Left ventricle myocardium inferior (tissue), 1 donor: ENCODE data around the gene ADSS1. TPM values are rescaled to one million over a fixed set of nuclear protein-coding genes. Genes with fewer than 3 reads are reported as not detected.
A peak's percentile ranks its signal among the peaks of the same experiment; 100 is the strongest.

ENCODE experiments used
- DNase-seq: peaks from one replicate; pipeline ENCODE4 v3.0.0-alpha.2; 2020
- H3K27ac ChIP-seq: fragments of 200-600 bp; replicated peaks from 2 replicates; pipeline ENCODE4 v1.8.0; 2021
- H3K27me3 ChIP-seq: fragments of 200-600 bp; 2 replicates; pipeline ENCODE4 v1.8.0; 2021; ENCODE audit warnings: low read depth
- H3K36me3 ChIP-seq: fragments of 200-600 bp; 2 replicates; pipeline ENCODE4 v1.8.0; 2021
- H3K4me1 ChIP-seq: fragments of 200-600 bp; 2 replicates; pipeline ENCODE4 v1.8.0; 2021
- H3K4me3 ChIP-seq: fragments of 200-600 bp; 2 replicates; pipeline ENCODE4 v1.8.0; 2021; ENCODE audit warnings: mild to moderate bottlenecking, moderate library complexity
- H3K9me3 ChIP-seq: fragments of 200-600 bp; replicated peaks from 2 replicates; pipeline ENCODE4 v1.8.0; 2021
- intact Hi-C: fragments of 100-400 bp; cut with micrococcal nuclease; formaldehyde crosslinking; loops from one replicate; pipeline ENCODE4 v1.11.0; 2022
- total RNA-seq: library from RNA; stranded (reverse); fragmentation: NEBNext Ultra II Directional; extraction: Animal tissue kit (Norgen Biotek cat#: 25700); gene quantifications from one replicate; pipeline ENCODE4 v1.2.1, GENCODE V29; 2021
- TF ChIP-seq, protein P1 (sequence below): fragments of 200-600 bp; IDR thresholded peaks from 2 replicates; pipeline ENCODE4 v1.8.0; 2021; ENCODE audit warnings: antibody characterized with exemption, mild to moderate bottlenecking, borderline replicate concordance
- donor health status: DM: no; HTN: yes; CAD: no; lungs with severe emphysema.

Gene ADSS1
- total RNA-seq, 1 donor from 2014 or later: 218 TPM

GRCh38 chr14:104717137-104717536 is 6.9 kb upstream of the ADSS1 start:
- H3K9me3 ChIP-seq: no peaks in the 10 kb centered on the region
- no peak overlapping the region for H3K4me3 ChIP-seq
- peaks cover 39% of the 10 kb centered on the region for H3K4me1 ChIP-seq
- H3K27ac ChIP-seq: peak overlapping the region; percentile 69
- no peaks in the 10 kb centered on the region for H3K27me3 ChIP-seq
- intact Hi-C loops: no loop called here
- TF ChIP-seq, protein P1, sequence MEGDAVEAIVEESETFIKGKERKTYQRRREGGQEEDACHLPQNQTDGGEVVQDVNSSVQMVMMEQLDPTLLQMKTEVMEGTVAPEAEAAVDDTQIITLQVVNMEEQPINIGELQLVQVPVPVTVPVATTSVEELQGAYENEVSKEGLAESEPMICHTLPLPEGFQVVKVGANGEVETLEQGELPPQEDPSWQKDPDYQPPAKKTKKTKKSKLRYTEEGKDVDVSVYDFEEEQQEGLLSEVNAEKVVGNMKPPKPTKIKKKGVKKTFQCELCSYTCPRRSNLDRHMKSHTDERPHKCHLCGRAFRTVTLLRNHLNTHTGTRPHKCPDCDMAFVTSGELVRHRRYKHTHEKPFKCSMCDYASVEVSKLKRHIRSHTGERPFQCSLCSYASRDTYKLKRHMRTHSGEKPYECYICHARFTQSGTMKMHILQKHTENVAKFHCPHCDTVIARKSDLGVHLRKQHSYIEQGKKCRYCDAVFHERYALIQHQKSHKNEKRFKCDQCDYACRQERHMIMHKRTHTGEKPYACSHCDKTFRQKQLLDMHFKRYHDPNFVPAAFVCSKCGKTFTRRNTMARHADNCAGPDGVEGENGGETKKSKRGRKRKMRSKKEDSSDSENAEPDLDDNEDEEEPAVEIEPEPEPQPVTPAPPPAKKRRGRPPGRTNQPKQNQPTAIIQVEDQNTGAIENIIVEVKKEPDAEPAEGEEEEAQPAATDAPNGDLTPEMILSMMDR: no peak
- DNase-seq: no peak
- peaks cover 55% of the 10 kb centered on the region for H3K36me3 ChIP-seq

DNA sequence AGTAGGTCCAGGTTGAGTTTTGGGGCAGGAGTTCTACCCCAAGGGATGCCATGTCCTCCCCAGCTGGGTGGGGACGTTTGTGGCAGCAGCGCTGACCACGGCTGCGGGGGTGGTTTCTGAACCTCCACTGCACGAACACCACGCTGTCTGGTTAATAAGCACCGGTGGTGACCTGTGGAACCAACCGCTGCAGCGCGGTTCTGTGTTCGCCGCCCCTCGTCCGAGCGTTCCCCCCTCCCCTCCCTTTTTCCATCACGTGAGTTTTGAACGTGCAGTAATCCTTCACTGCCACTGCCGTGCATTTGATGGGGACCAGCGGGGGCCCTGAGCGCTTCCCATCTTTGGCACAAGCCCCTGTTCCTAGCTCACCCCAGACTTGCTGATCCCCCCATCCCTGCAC is 6.4 kb upstream of the ADSS1 start:
- no peaks in the 10 kb centered on the region for H3K27me3 ChIP-seq
- H3K27ac ChIP-seq: peak overlapping the region; percentile 69
- TF ChIP-seq, protein P1: no peak
- no peak overlapping the region for H3K4me3 ChIP-seq
- peaks cover 50% of the 10 kb centered on the region for H3K36me3 ChIP-seq
- DNase-seq: no peak
- peaks cover 44% of the 10 kb centered on the region for H3K4me1 ChIP-seq
- intact Hi-C loops: no loop called here
- H3K9me3 ChIP-seq: no peaks in the 10 kb centered on the region

- Histone ChIP-seq H3K36me3 (peaks cover 45% of the 10 kb centered on the region), H3K4me3 (no peak overlapping the region), H3K4me1 (peaks cover 49% of the 10 kb centered on the region), H3K9me3 (no peaks in the 10 kb centered on the region), H3K27ac (peak overlapping the region; percentile 69), H3K27me3 (no peaks in the 10 kb centered on the region)
- TF ChIP-seq, protein P1: no peak
- DNase-seq: no peak
- intact Hi-C loops: no loop called here
Observed at GRCh38 chr14:104718147-104718546, 5.9 kb upstream of the ADSS1 start.

DNA sequence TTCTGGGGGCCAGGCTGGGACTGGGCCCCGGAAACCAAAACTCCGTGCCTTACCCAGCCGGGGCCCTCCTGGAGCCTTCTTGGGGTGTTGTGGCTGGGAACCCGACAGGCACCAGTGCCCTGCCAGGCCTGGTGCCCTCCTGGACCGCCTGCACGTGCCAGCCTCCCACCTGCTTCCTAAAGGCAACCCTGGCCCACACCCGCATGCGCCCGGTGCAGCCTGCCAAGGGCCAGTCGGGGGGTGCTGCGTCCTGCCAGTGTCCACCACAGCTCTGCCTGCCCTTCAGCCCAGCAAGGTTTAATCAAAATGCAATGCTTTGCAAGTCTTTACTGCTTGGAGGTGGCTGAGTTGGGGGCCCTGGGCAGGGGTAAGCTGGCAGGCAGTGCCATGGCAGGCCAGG is 5.2 kb upstream of the ADSS1 start:
- no peak for DNase-seq
- Histone ChIP-seq H3K36me3 (peaks cover 38% of the 10 kb centered on the region), H3K9me3 (no peaks in the 10 kb centered on the region), H3K4me1 (peaks cover 57% of the 10 kb centered on the region), H3K27ac (peak overlapping the region; percentile 69), H3K4me3 (no peak overlapping the region), H3K27me3 (no peaks in the 10 kb centered on the region)
- intact Hi-C loops: no loop called here
- TF ChIP-seq, protein P1: no peak

GRCh38 chr14:104719343-104719742 is 4.7 kb upstream of the ADSS1 start:
- no peak for DNase-seq
- no peaks in the 10 kb centered on the region for H3K27me3 ChIP-seq
- H3K4me1 ChIP-seq: peaks cover 61% of the 10 kb centered on the region
- TF ChIP-seq, protein P1: no peak
- H3K4me3 ChIP-seq: no peak overlapping the region
- H3K27ac ChIP-seq: peak overlapping the region; percentile 69
- intact Hi-C loops: no loop called here
- no peaks in the 10 kb centered on the region for H3K9me3 ChIP-seq
- H3K36me3 ChIP-seq: peaks cover 33% of the 10 kb centered on the region
